NCI-H345 treated with DMSO at 0.1 percent for 48 hours (cell line): ENCODE measurements around the gene CEP295NL.
"Not testable (repeated sequence)": the region's sequence is repeated elsewhere in the genome, so short reads cannot be mapped to it uniquely, and the experiment has no call there.

Experiments used
- DNase-seq: peaks from one replicate; lab custom pipeline; 2025; ENCODE audit not compliant: unreplicated experiment; lab: John Stamatoyannopoulos, UW

The CEP295NL gene

DNA sequence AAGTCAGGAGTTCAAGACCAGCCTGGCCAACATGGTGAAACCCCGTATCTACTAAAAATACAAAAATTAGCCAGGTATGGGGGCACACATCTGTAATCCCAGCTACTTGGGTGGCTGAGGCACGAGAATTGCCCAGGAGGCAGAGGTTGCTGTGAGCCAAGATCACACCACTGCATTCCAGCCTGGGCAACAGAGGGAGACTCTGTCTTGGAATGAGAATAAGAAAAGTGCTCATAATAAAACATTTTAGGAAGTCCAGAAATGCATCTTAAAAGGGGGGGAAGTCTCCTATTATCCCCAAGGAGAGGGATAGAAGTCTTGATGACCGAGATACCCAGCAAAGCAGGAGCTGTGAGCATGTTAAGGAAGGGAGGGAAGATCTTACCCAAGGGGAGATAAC lies 36.0 kb downstream of the CEP295NL start:
- DNase-seq = not testable (repeated sequence)

- DNase-seq = peak; percentile 50
Observed at GRCh38 chr17:78865682-78866390, 37.2 kb downstream of the CEP295NL start.

GRCh38 chr17:78864117-78864516 lies 38.9 kb downstream of the CEP295NL start:
- no peak for DNase-seq

GRCh38 chr17:78862073-78863023 lies 40.7 kb downstream of the CEP295NL start:
- DNase-seq = no peak

DNA sequence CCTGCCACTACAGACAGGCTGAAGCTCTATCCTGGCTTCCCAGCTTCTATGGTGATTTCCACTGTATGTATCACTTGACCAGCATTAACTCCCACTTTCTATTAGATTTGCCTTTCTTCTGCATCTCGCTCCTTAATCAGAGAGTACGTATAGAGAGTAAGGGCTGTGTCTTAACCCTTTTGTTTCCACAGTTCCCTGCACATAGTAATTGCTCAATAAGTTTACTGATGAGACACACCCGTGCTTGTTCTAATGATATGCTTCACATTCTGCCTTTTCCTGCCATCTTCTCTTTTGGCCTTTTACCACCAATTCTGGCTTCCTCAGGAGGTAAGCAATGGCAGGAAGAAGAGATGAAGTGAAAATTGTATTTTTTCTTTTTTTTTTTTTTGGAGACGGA lies 41.8 kb downstream of the CEP295NL start:
- no peak for DNase-seq

DNA sequence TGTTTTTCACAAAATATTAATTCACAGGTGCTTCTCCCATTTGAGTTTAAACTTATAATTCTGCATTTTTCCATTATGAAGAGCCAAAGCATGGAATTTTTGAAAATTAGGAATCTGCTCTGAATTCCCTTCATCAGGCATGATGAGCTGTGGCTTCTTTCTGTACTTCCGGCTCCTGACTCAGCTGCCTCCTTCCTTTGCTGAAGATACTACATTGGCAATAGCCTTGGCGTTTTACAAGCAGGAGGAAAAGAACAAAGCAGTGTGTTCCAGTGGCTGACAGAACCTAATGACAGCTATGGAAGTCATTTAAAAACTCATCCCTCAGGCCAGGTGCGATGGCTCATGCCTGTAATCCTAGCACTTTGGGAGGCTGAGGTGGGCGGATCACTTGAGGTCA lies 44.0 kb downstream of the CEP295NL start:
- DNase-seq = no peak

DNA sequence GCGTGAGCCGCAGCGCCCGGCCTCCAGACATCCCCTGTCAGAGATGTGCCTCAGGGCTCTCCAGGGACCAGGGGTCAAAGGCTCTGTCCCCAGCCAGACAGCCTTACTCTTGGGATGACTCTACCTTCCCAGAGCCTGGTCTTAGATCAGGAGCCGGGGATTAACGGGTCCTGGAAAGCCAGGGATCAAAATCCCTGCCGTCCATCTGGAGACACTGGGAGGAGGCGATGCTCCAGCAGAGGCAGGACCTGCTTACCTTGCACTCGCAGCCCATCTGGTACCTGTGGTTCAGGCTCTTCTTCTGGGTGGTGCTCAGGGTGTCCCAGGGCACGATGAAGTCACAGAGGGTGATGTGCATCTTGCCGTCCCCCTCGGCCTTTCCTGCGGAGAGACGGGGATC lies 45.7 kb downstream of the CEP295NL start:
- DNase-seq = no peak

- DNase-seq = no peak
Observed at GRCh38 chr17:78855561-78856165, 47.3 kb downstream of the CEP295NL start.

- no peak for DNase-seq
Observed at GRCh38 chr17:78854508-78854907, 48.5 kb downstream of the CEP295NL start.

DNA sequence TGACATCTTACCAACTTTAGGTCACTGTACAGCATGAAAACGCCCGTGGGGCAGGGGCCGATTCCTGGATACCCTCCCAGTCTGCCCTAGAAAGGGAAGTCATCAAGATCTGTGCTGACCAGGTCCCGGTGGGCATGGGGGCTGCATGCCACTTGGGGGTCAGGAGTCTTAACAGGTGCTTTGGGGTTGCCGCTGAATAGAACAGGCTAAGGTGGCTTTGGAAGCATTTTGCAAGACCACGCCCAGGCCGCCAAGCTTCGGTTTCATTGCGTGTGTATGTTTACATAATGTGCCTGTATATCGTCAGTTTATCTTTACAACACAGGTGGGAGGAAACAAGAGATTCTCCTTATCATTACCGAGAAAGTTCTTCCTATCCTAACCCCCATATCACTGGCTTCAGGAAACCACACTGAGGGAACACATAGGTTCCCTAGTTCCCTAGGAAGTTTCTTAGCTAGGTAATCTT lies 49.0 kb downstream of the CEP295NL start:
- no peak for DNase-seq

DNA sequence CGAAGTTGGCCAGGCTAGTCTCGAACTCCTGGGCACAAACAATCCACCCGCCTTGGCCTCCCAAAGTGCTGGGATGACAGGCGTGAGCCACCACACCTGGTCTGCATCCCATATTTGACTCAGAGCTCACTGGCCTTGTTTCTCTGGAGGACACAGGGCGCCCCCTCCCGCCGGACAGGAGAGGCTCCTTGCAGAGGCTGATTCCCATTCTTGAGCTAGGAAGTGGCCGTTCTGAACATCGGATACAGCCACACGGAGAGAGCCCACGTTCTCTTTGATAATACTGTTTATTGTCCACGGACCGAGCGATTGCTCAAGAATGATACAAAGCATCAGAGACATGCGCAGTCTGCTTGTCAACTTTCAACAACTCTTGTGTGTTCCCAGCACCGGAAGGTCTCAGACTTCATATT lies 50.3 kb downstream of the CEP295NL start:
- no peak for DNase-seq

DNA sequence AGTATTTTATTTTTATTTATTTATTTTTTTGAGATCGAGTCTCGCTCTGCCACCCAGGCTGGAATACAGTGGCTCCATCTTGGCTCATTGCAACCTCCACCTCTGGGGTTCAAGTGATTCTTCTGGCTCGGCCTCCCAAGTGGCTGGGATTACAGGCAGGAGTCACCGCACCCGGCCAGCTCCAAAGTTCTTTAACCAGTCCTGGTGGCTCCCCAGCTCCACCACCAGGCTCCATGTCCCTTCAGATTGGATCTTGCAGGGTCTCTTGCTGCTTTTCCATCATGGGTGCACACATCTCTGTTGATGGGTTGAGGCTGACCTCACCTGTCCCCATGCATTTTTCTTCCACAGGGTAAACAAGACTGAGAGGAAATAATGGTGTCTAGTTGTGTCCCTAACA lies 54.0 kb downstream of the CEP295NL start:
- no peak for DNase-seq

DNA sequence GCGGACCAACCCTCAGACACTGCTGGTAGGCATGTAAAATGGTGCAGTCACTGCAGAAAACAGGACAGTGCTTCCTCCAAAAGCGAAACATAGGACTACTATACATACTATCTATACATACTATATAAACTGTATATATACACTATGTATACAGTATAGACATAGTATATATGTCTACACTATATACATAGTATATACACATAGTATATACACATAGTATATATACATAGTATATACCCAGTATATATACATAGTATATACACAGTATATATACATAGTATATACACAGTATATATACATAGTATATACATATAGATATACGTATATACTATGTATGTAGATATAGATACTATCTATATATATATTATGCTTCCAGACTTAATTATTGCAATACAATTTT lies 55.9 kb downstream of the CEP295NL start:
- no peak for DNase-seq

DNA sequence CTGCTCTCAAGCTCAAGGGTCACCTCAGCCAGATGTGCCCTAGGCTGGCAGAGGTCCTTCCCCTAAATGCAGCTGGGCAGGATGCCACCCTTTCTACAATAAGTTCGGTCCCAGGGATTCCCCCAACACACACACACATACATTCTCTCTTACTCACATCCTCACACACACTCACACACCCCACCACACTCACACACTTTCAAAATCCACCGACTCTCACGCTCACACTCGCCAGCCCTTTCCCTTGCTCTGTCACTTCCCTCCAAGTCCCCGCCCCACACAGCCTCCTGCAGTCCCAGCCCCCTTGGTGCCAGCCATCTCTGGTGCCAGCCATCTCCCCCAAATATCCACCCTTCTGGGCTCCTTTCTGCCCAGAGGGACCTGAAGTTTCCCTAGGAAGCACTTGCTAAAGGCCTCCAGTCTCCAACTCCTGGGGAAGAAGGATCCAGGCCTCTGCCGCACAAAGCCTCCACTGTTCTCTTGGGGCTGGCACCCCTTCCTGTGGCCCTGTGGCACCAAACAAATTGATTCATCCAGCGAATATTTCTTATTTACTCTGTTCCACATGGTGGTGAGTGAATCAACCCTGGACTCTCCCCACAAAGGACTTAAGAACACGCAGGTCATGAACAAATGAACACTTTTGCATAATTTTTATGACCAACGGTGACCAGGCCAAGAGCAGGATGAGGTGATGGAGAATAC lies 58.5 kb downstream of the CEP295NL start:
- no peak for DNase-seq

GRCh38 chr17:78842881-78843565 lies 60.0 kb downstream of the CEP295NL start:
- DNase-seq = peak; percentile 34

- DNase-seq = peak; percentile 99
Observed at GRCh38 chr17:78840780-78841611, 62.0 kb downstream of the CEP295NL start, which contains the start of gene USP36. Gene USP36 (minus strand): TSS chr17:78840814. CDS start chr17:78836363, 4,451 bp downstream.
